HG03095 (cell line): ENCODE measurements around the gene RTF1.

ENCODE experiments used
- ATAC-seq: cut with Tn5 transposase; IDR thresholded peaks from one replicate; pipeline ENCODE4 v1.9.1; 2021; ENCODE audit warnings: moderate library complexity; ENCODE audit not compliant: unreplicated experiment

Gene RTF1

GRCh38 chr15:41484937-41485625 is 68.2 kb downstream of the RTF1 start:
- no peak for ATAC-seq

DNA sequence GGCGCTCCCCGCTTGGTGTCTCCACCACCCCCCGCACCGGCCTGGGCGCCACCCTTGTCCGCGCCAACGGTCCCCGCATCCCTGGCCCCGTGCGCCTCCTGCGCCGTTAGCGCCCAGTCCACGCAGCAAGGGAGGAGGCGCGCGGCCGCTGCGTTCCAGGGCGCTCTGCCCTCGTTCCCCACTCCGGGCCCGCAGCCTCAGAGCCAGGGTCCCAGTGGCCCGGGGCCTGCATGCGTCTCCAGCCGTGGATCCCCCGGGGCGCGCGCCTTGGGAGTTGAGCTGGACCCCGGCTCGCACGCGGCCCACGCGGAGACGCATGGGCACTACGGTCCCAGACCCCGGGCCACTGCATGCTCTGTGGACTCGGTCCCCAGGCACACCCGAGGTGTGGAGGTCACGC is 69.4 kb downstream of the RTF1 start:
- no peak for ATAC-seq

DNA sequence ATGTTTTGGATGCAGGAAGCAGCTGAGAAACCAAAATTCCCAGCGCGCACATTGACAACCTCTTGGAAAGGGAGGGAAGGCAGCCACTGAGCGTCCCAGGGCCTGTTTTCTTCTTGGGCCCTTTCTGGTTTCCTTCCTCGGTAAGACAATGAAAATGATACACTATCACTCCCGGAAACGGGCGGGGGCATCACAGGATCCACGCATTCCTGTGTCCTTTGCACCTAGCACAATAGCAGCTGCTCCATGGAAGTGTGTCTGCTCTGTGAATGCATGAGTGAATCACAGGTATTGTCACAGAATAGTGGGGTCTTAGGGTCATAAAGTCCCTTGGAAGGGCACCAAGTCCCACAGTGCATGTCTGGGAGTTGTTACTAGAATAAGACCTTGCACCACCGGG is 70.5 kb downstream of the RTF1 start:
- ATAC-seq, result no peak

GRCh38 chr15:41487802-41488201 is 70.9 kb downstream of the RTF1 start:
- no peak for ATAC-seq

GRCh38 chr15:41489641-41490040 is 72.7 kb downstream of the RTF1 start:
- ATAC-seq, result no peak

DNA sequence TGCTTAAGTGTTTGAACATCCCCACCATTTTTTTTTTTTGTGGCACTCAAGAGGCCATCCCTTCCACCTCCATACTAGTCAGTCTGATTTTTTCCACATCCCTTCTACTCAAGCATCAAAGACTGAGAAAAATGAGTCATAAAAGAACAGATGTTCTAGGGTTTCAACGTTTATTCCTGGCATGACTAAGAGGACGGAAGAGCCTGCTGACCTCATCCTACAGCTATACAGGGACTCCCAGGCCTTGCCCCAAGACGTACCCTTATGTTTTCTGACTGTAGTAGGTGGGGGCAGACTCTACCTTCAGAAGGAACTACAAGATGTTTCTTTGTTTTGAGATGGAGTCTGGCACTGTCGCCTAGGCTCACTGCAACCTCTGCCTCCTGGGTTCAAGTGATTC is 73.5 kb downstream of the RTF1 start:
- ATAC-seq, result no peak

GRCh38 chr15:41491889-41492288 is 75.0 kb downstream of the RTF1 start:
- ATAC-seq, result no peak

DNA sequence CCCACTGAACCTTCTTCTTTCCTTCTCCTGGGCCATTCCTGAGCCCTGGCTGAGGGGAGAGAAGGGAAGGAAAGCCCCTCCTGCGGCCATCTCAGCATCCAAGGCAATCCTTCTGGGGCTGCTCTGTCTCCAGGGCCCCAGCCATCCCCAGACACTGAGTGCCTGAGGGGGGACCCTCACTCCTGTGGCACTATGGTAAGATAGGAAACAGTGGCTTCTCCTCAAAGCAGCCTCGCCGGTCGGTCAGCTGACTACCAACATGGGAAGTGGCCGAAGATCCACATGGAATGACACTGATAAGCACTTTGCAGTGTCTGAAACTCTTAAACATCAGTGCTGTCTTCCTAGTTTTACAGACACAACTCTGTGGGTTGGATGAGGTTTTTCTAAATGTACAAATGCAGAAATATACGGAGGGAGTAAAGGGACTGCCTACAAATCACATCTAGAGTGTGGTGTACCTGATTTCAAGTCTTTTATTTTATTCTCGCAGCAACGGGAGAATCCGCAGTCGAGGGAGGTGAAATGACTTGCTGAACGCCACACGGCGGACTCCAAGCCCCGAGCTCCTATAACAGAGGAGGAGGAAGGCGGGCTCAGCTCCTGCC is 75.8 kb downstream of the RTF1 start:
- no peak for ATAC-seq

- peak; percentile 70 for ATAC-seq
Measured at GRCh38 chr15:41493205-41493901, 76.5 kb downstream of the RTF1 start, which contains the start of gene ITPKA. Gene ITPKA, plus strand, starts transcription at chr15:41493874. Its CDS starts 54 bp downstream, at chr15:41493928.

DNA sequence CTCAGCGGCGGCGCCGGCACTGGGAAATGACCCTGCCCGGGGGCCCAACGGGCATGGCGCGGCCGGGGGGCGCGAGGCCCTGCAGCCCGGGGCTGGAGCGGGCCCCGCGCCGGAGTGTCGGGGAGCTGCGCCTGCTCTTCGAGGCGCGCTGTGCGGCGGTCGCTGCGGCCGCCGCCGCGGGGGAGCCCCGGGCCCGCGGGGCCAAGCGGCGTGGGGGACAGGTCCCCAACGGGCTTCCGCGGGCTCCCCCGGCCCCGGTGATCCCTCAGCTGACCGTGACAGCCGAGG is 77.0 kb downstream of the RTF1 start:
- ATAC-seq, result peak; percentile 22

GRCh38 chr15:41494190-41494921 is 77.5 kb downstream of the RTF1 start:
- ATAC-seq, result peak; percentile 7

GRCh38 chr15:41494922-41495735 is 78.2 kb downstream of the RTF1 start:
- ATAC-seq, result no peak

DNA sequence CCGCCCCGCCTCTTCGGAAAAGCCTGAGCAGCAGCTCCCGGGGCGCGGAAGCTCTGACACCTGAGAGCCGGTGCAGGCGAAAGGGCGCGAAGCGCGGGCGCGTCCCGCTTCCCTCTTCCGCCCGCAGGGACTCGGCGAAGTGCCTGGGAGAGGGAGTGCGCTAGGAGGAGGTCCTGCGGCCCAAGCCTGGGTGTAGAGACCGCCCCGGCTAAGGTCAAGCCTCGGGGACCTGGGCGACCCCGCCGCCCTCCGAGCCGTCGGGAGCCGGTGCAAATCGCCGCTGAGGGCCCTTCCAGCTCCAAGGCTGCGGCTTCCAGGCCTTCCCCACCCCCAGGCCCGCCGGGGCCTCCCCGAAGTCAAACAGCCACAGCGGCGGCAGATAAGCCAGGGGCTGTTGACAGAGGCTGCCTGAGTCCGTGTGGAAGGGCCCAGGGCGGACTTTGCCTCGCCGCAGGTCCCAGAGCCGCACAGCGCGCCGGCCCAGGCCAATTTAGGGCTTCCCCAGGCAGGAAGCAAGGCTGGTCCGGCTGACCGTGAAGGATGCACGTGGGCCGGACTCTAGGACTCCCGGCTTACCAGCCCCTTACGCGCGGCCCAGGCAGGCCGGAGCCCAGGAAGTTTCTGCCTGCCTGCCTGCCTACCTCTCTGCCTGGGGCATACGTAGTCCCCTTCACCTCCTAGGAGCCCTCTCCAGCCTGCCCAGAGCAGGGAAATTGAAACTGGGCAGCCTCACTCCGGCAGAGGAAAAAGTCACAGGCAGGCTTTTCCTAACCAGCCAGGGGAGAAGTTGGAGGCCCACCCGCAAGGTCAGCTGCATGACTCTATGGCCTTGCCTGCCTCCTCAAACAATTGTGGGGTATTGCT is 79.1 kb downstream of the RTF1 start:
- ATAC-seq, result no peak

DNA sequence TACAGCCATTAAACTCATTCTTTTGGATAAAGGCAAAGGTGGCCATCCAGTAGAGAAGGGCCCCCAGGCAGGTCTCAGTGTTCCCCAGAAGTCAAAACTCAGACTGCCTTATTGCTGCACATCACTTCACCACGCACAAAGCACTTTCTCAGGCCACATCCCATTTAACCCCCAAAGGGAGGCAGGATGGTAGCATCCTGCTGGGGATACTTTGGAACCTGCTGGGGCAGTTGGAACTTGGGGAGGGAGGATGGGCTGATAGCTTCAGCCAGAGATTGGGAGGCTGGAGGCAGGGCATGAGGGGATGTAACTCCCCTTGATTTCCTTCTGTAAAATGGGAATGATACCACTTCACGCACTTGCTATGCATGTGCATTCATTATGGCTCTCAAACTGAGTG is 81.8 kb downstream of the RTF1 start:
- ATAC-seq, result no peak

- no peak for ATAC-seq
Measured at GRCh38 chr15:41499109-41499851, 82.4 kb downstream of the RTF1 start.

DNA sequence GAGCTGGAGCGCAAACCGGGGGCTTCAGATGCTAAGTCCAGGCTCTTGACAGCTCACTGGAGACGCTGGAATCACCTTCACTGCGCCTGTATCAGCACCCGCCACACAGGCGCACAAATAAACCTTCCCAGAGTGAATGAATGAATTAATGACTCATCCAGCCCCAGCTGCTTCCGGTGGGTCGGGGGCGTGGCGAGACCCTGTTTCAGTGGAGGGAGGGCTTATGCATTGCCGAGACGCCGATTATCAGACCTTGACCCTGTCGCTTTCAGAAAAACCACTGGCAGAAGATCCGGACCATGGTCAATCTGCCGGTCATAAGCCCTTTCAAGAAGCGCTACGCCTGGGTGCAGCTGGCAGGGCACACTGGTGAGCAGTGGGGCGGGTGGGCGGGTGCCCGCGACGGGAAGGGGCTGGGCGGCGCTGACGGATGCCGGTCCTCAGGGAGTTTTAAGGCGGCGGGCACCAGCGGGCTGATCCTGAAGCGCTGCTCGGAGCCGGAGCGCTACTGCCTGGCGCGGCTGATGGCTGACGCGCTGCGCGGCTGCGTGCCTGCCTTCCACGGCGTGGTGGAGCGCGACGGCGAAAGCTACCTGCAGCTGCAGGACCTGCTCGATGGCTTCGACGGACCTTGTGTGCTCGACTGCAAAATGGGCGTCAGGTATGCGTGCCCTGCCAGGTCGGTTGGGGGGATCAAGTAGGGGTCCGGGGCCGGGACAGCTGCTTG is 84.5 kb downstream of the RTF1 start:
- no peak for ATAC-seq

DNA sequence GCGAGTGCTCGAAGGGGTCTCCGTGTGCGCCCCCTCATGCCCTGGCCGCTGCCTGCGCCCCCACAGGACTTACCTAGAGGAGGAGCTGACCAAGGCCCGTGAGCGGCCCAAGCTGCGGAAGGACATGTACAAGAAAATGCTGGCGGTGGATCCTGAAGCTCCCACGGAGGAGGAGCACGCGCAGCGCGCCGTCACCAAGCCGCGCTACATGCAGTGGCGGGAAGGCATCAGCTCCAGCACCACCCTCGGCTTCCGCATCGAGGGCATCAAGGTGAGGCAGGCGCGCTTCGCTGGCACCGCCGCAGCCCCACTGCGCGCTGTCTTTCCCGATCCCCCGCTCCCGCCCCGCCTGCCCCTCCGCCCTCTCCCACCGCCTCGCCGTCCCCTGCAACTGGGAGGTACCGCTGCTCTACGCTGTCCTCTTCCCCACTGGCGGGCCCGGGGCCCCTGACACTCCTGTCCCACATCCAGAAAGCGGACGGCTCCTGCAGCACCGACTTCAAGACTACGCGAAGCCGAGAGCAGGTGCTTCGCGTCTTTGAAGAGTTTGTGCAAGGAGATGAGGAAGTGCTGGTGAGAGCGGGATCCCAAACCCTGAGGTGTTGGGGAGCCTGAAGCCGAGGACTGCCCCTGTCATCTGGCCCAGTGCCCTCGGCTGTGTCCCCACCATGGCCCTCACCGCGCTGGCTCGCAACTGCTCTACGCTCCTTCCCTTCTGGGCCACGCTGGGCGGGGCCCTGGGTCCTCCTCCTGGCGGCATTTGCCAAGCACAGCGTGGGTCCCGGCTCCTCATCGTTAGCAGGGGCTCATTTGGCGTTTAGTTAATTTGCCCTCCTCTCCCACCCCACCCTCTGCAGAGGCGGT is 85.3 kb downstream of the RTF1 start:
- ATAC-seq, result no peak
